ENCODE results near the gene GGTLC1.
"Not testable (repeated sequence)": the region's sequence is repeated elsewhere in the genome, so short reads cannot be mapped to it uniquely, and the experiment has no call there.

The GGTLC1 gene

GRCh38 chr20:24007758-24008157, 19.2 kb upstream of the GGTLC1 start:
- Histone ChIP-seq H3K4me1 (ENCODE audit: control insufficient read depth, insufficient read depth, low read length) (no peaks in the 10 kb centered on the region), H3K36me3 (ENCODE audit: control insufficient read depth, insufficient read depth, low read length) (no peaks in the 10 kb centered on the region), H3K9me3 (ENCODE audit: control insufficient read depth, insufficient read depth, low read length) (no peaks in the 10 kb centered on the region), H3K27me3 (ENCODE audit: control insufficient read depth, insufficient read depth, low read length) (no peaks in the 10 kb centered on the region), H3K9ac (ENCODE audit: low read depth, low read length) (no peak overlapping the region), H3K4me3 (ENCODE audit: low read depth, low read length) (no peak overlapping the region)

GRCh38 chr20:24007073-24007595, 18.6 kb upstream of the GGTLC1 start:
- Histone ChIP-seq H3K4me3 (ENCODE audit: low read depth, low read length) (no peak overlapping the region), H3K4me1 (ENCODE audit: control insufficient read depth, insufficient read depth, low read length) (no peaks in the 10 kb centered on the region), H3K9me3 (ENCODE audit: control insufficient read depth, insufficient read depth, low read length) (no peaks in the 10 kb centered on the region)

GRCh38 chr20:24006626-24007025, 18.0 kb upstream of the GGTLC1 start:
- H3K4me3 ChIP-seq (ENCODE audit: low read depth, low read length), result no peak overlapping the region

More at GRCh38 chr20:24007073-24007595, 18.6 kb upstream of the GGTLC1 start:
- Histone ChIP-seq H3K9ac (ENCODE audit: low read depth, low read length) (no peak overlapping the region), H3K36me3 (ENCODE audit: control insufficient read depth, insufficient read depth, low read length) (no peaks in the 10 kb centered on the region), H3K27me3 (ENCODE audit: control insufficient read depth, insufficient read depth, low read length) (no peaks in the 10 kb centered on the region)

GRCh38 chr20:24004471-24004870, 15.9 kb upstream of the GGTLC1 start:
- no peaks in the 10 kb centered on the region for H3K4me1 ChIP-seq (ENCODE audit: control insufficient read depth, insufficient read depth, low read length)

More at GRCh38 chr20:24006626-24007025, 18.0 kb upstream of the GGTLC1 start:
- Histone ChIP-seq H3K4me1 (ENCODE audit: control insufficient read depth, insufficient read depth, low read length) (no peaks in the 10 kb centered on the region), H3K27me3 (ENCODE audit: control insufficient read depth, insufficient read depth, low read length) (no peaks in the 10 kb centered on the region), H3K36me3 (ENCODE audit: control insufficient read depth, insufficient read depth, low read length) (no peaks in the 10 kb centered on the region), H3K9ac (ENCODE audit: low read depth, low read length) (no peak overlapping the region), H3K9me3 (ENCODE audit: control insufficient read depth, insufficient read depth, low read length) (no peaks in the 10 kb centered on the region)

GRCh38 chr20:24002896-24003295, 14.3 kb upstream of the GGTLC1 start:
- H3K36me3 ChIP-seq (ENCODE audit: control insufficient read depth, insufficient read depth, low read length), result no peaks in the 10 kb centered on the region
- no peaks in the 10 kb centered on the region for H3K27me3 ChIP-seq (ENCODE audit: control insufficient read depth, insufficient read depth, low read length)
- no peaks in the 10 kb centered on the region for H3K4me1 ChIP-seq (ENCODE audit: control insufficient read depth, insufficient read depth, low read length)
- no peaks in the 10 kb centered on the region for H3K9me3 ChIP-seq (ENCODE audit: control insufficient read depth, insufficient read depth, low read length)
- H3K4me3 ChIP-seq (ENCODE audit: low read depth, low read length), result no peak overlapping the region
- no peak overlapping the region for H3K9ac ChIP-seq (ENCODE audit: low read depth, low read length)

More at GRCh38 chr20:24004471-24004870, 15.9 kb upstream of the GGTLC1 start:
- H3K36me3 ChIP-seq (ENCODE audit: control insufficient read depth, insufficient read depth, low read length), result no peaks in the 10 kb centered on the region
- no peaks in the 10 kb centered on the region for H3K27me3 ChIP-seq (ENCODE audit: control insufficient read depth, insufficient read depth, low read length)
- H3K9me3 ChIP-seq (ENCODE audit: control insufficient read depth, insufficient read depth, low read length), result no peaks in the 10 kb centered on the region
- H3K4me3 ChIP-seq (ENCODE audit: low read depth, low read length), result no peak overlapping the region
- H3K9ac ChIP-seq (ENCODE audit: low read depth, low read length), result no peak overlapping the region

GRCh38 chr20:24001712-24002405, 13.3 kb upstream of the GGTLC1 start:
- no peaks in the 10 kb centered on the region for H3K9me3 ChIP-seq (ENCODE audit: control insufficient read depth, insufficient read depth, low read length)
- no peak overlapping the region for H3K4me3 ChIP-seq (ENCODE audit: low read depth, low read length)
- no peaks in the 10 kb centered on the region for H3K27me3 ChIP-seq (ENCODE audit: control insufficient read depth, insufficient read depth, low read length)
- no peak overlapping the region for H3K9ac ChIP-seq (ENCODE audit: low read depth, low read length)
- no peaks in the 10 kb centered on the region for H3K36me3 ChIP-seq (ENCODE audit: control insufficient read depth, insufficient read depth, low read length)
- no peaks in the 10 kb centered on the region for H3K4me1 ChIP-seq (ENCODE audit: control insufficient read depth, insufficient read depth, low read length)

GRCh38 chr20:23998844-23999243, 10.3 kb upstream of the GGTLC1 start:
- Histone ChIP-seq H3K9ac (ENCODE audit: low read depth, low read length) (no peak overlapping the region), H3K4me1 (ENCODE audit: control insufficient read depth, insufficient read depth, low read length) (no peaks in the 10 kb centered on the region)

GRCh38 chr20:23998392-23998791, 9.8 kb upstream of the GGTLC1 start:
- H3K4me1 ChIP-seq (ENCODE audit: control insufficient read depth, insufficient read depth, low read length), result no peaks in the 10 kb centered on the region
- no peak overlapping the region for H3K4me3 ChIP-seq (ENCODE audit: low read depth, low read length)
- no peaks in the 10 kb centered on the region for H3K27me3 ChIP-seq (ENCODE audit: control insufficient read depth, insufficient read depth, low read length)
- H3K9ac ChIP-seq (ENCODE audit: low read depth, low read length), result no peak overlapping the region
- H3K36me3 ChIP-seq (ENCODE audit: control insufficient read depth, insufficient read depth, low read length), result no peaks in the 10 kb centered on the region
- H3K9me3 ChIP-seq (ENCODE audit: control insufficient read depth, insufficient read depth, low read length), result no peaks in the 10 kb centered on the region

More at GRCh38 chr20:23998844-23999243, 10.3 kb upstream of the GGTLC1 start:
- no peaks in the 10 kb centered on the region for H3K27me3 ChIP-seq (ENCODE audit: control insufficient read depth, insufficient read depth, low read length)
- H3K9me3 ChIP-seq (ENCODE audit: control insufficient read depth, insufficient read depth, low read length), result no peaks in the 10 kb centered on the region
- H3K36me3 ChIP-seq (ENCODE audit: control insufficient read depth, insufficient read depth, low read length), result no peaks in the 10 kb centered on the region
- no peak overlapping the region for H3K4me3 ChIP-seq (ENCODE audit: low read depth, low read length)

GRCh38 chr20:23995905-23996666, 7.5 kb upstream of the GGTLC1 start:
- Histone ChIP-seq H3K9ac (ENCODE audit: low read depth, low read length) (no peak overlapping the region), H3K27me3 (ENCODE audit: control insufficient read depth, insufficient read depth, low read length) (no peaks in the 10 kb centered on the region), H3K4me1 (ENCODE audit: control insufficient read depth, insufficient read depth, low read length) (no peaks in the 10 kb centered on the region), H3K4me3 (ENCODE audit: low read depth, low read length) (no peak overlapping the region), H3K9me3 (ENCODE audit: control insufficient read depth, insufficient read depth, low read length) (no peaks in the 10 kb centered on the region), H3K36me3 (ENCODE audit: control insufficient read depth, insufficient read depth, low read length) (no peaks in the 10 kb centered on the region)

GRCh38 chr20:23995291-23995690, 6.7 kb upstream of the GGTLC1 start:
- H3K9me3 ChIP-seq (ENCODE audit: control insufficient read depth, insufficient read depth, low read length); H3K36me3 ChIP-seq (ENCODE audit: control insufficient read depth, insufficient read depth, low read length); H3K4me1 ChIP-seq (ENCODE audit: control insufficient read depth, insufficient read depth, low read length): not testable (repeated sequence)

GRCh38 chr20:23994001-23994633, 5.5 kb upstream of the GGTLC1 start:
- not testable (repeated sequence) for H3K4me1 ChIP-seq (ENCODE audit: control insufficient read depth, insufficient read depth, low read length); H3K27me3 ChIP-seq (ENCODE audit: control insufficient read depth, insufficient read depth, low read length); H3K36me3 ChIP-seq (ENCODE audit: control insufficient read depth, insufficient read depth, low read length); H3K9ac ChIP-seq (ENCODE audit: low read depth, low read length); H3K9me3 ChIP-seq (ENCODE audit: control insufficient read depth, insufficient read depth, low read length); H3K4me3 ChIP-seq (ENCODE audit: low read depth, low read length)

More at GRCh38 chr20:23995291-23995690, 6.7 kb upstream of the GGTLC1 start:
- H3K9ac ChIP-seq (ENCODE audit: low read depth, low read length); H3K4me3 ChIP-seq (ENCODE audit: low read depth, low read length); H3K27me3 ChIP-seq (ENCODE audit: control insufficient read depth, insufficient read depth, low read length): not testable (repeated sequence)
